GM19468 (cell line): ENCODE data around the gene CLEC1B.
"Not testable (repeated sequence)": the region's sequence is repeated elsewhere in the genome, so short reads cannot be mapped to it uniquely, and the experiment has no call there.

Experiments
- ATAC-seq: cut with Tn5 transposase; IDR thresholded peaks from one replicate; pipeline ENCODE4 v1.9.1; 2021; ENCODE audit warnings: mild to moderate bottlenecking, moderate library complexity, moderate number of reproducible peaks; ENCODE audit not compliant: unreplicated experiment; ENCODE audit errors: extremely low read depth

The CLEC1B gene

GRCh38 chr12:9976626-9977025, 22.3 kb downstream of the CLEC1B start:
- not testable (repeated sequence) for ATAC-seq

GRCh38 chr12:9975614-9976013, 23.3 kb downstream of the CLEC1B start:
- ATAC-seq = no peak

GRCh38 chr12:9974731-9975130, 24.2 kb downstream of the CLEC1B start:
- ATAC-seq = not testable (repeated sequence)

GRCh38 chr12:9973949-9974348, 25.0 kb downstream of the CLEC1B start:
- ATAC-seq = no peak

- no peak for ATAC-seq
Observed at GRCh38 chr12:9971181-9971580, 27.7 kb downstream of the CLEC1B start, which contains the start of gene CLEC12A. Gene CLEC12A, plus strand, starts transcription at chr12:9971409. Its CDS starts 188 bp downstream, at chr12:9971597.

DNA sequence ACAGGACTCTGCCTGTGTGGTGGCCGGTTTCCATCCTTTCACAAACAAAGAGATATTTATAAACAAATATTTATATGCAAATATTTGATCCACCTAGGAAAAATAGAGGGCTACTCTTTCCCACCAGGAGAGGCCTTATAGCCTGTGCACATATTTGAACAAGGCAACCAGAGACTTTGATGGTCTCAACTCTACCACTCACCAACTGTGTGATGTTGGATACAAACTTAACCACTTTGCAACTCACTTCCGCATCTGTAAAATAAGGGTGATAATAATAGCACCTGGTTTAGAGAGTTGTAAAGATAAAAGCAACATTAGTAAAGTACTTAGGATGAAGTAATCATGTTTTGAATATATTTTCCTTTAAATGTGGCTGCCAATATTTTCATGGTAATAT, 29.2 kb downstream of the CLEC1B start:
- ATAC-seq = no peak

DNA sequence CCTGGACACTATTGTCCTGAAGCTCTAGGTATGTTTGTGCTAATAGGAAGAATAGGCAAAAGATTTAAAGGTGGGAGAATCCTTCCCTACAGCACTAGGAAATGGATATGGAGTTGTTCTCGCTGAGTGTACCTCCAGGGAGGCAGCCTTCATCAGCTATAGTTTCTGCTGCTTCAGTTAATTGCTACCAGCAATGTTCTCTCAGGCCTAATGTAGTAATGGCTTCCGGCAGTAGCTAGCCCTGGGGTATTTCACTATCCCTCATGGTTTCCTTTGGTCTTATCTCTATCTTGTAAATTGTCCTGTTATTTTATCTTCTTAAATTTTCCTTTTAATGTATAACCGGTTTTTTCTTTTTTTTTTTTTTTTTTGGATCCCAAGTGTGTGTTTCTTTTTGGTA, 37.0 kb downstream of the CLEC1B start:
- ATAC-seq = no peak

DNA sequence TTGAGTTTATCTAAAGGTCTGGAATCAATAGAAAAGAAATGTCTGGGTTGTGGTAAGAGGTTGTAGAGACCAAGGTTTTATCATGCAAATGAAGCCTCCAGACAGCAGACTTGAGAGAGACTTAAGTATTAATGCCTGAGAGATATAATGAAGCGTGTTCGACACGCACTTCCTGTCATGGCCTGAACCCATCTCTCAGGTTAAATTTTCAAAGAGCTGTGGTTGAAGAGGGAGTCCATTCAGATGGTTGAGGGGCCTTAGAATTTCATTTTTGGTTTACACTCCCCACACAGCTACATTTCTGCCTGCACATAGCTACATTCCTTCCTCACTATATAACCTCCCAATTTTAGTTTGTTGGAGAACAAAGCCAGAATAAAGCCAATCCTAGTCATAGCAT, 37.8 kb downstream of the CLEC1B start:
- ATAC-seq = peak; percentile 68

GRCh38 chr12:9960590-9960989, 38.3 kb downstream of the CLEC1B start:
- ATAC-seq = no peak

DNA sequence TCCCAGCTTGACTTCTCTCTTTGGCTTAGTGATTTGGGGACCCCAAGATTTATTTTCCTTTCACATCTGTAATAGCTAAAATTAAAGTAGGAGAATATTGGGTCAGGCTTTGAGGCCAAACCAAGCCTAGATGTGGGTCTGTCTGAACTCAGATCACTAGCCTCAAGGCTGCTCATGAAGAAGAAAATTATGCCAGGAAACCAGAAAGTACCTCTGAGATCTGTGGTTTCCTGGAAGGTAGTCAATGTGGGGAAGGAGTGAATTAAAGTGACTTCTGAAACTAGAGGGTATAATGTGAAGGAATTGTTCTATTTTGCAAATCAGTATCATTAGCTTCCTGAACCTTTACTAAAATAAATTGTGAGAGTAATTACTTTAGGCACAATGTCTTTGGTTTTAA, 41.1 kb downstream of the CLEC1B start:
- ATAC-seq = no peak

DNA sequence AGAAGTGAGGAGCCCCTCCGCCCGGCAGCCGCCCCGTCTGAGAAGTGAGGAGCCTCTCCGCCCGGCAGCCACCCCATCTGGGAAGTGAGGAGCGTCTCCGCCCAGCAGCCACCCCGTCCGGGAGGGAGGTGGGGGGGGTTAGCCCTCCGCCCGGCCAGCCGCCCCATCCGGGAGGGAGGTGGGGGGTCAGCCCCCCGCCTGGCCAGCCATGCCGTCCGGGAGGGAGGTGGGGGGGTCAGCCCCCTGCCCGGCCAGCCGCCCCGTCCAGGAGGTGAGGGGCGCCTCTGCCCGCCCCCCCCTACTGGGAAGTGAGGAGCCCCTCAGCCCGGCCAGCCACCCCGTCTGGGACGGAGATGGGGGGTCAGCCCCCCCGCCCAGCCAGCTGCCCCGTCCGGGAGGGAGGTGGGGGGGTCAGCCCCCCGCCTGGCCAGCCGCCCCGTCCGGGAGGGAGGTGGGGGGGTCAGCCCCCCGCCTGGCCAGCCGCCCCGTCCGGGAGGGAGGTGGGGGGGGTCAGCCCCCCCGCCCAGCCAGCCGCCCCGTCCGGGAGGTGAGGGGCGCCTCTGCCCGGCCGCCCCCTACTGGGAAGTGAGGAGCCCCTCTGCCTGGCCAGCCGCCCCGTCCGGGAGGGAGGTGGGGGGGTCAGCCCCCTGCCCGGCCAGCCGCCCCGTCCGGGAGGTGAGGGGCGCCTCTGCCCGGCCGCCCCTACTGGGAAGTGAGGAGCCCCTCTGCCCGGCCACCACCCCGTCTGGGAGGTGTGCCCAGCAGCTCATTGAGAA, 45.8 kb downstream of the CLEC1B start:
- ATAC-seq = not testable (repeated sequence)

GRCh38 chr12:9951026-9951675, 47.8 kb downstream of the CLEC1B start:
- no peak for ATAC-seq

- peak; percentile 90 for ATAC-seq
Observed at GRCh38 chr12:9948606-9949296, 50.2 kb downstream of the CLEC1B start.

- ATAC-seq = no peak
Observed at GRCh38 chr12:9947674-9948073, 51.2 kb downstream of the CLEC1B start.

GRCh38 chr12:9944391-9944790, 54.5 kb downstream of the CLEC1B start:
- no peak for ATAC-seq

DNA sequence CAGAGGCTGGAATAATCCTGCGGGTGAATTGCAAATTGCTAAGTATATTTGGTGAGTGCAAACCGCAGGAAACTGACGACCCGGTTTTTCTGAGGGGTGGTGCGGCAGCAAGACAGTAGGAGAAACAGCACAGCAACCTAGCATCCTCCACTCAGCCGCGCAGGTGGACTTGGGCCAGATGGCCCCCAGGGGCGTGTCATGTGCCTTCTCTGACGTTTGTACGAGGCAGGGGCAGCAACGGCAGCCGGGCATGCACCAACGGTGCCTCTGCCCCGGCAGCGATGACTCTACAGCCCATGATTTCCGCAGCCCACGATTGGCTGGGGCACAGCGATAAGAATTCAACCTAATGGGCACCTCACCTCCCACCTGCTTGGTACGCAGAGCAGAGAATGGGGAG, 55.7 kb downstream of the CLEC1B start:
- ATAC-seq = no peak
